ENCODE measurements around the gene MITF.

DNA sequence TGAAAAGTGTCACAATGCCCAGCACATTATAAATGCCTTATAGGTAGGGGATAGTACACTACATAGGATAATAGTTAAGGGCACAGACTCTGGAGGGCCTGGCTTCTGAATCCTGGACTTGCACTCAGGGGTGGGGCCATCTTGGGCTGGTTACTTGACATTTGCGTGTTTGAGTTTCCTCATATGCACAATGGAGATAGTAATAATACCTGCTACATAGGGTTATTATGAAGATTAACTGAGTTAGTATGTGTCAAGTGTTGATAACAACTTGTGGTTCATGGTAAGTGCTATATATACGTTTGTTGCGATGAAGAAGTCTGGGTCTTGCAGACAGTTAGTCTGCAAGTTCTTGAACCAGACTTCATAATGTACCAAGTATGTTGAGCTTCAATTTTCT, 37.0 kb downstream of the MITF start:
- TF ChIP-seq TAF1 (IDR thresholded peaks at IDR 0.05; ENCODE audit: low read depth, low read length): no peak
- TF ChIP-seq POLR2A (IDR thresholded peaks at IDR 0.05; ENCODE audit: low read depth, low read length): no peak

Data from GM12891 (cell line).